Activated B cell treated with CpG ODN at 0.5 μM for 24 hours (primary cell): ENCODE measurements around the gene ABAT. TPM values are rescaled to one million over a fixed set of nuclear protein-coding genes. Genes with fewer than 3 reads are reported as not detected.
"Not testable (repeated sequence)": the region's sequence is repeated elsewhere in the genome, so short reads cannot be mapped to it uniquely, and the experiment has no call there.

ENCODE experiments used
- ATAC-seq: fragments of 200-7000 bp; cut with Tn5 transposase; one replicate; pipeline ENCODE4 v1.10.0; 2021; ENCODE audit warnings: low read depth, mild to moderate bottlenecking, moderate library complexity
- CTCF ChIA-PET: fragments of 350-600 bp; sonication (Branson Sonifier 250); formaldehyde crosslinking; loops from one replicate; lab custom pipeline; 2021; ENCODE audit warnings: antibody characterized with exemption; lab: Charles Lee
- POLR2A ChIA-PET: fragments of 350-600 bp; sonication (Branson Sonifier 250); formaldehyde crosslinking; loops from one replicate; lab custom pipeline; 2021; ENCODE audit warnings: antibody characterized with exemption; lab: Charles Lee
- DNase-seq: peaks from one replicate; pipeline ENCODE4 v3.0.0; 2022
- H3K27ac Mint-ChIP-seq: one replicate; pipeline ENCODE4 v1.8.0; 2020; ENCODE audit warnings: mixed read lengths
- H3K27me3 Mint-ChIP-seq: one replicate; pipeline ENCODE4 v1.8.0; 2021; ENCODE audit warnings: mixed read lengths
- H3K36me3 Mint-ChIP-seq: one replicate; pipeline ENCODE4 v1.8.0; 2021; ENCODE audit warnings: low read depth, mixed read lengths
- H3K4me1 Mint-ChIP-seq: one replicate; pipeline ENCODE4 v1.8.0; 2021; ENCODE audit warnings: mixed read lengths
- H3K4me3 Mint-ChIP-seq: one replicate; pipeline ENCODE4 v1.8.0; 2020; ENCODE audit warnings: mild to moderate bottlenecking, mixed read lengths
- H3K9me3 Mint-ChIP-seq: one replicate; pipeline ENCODE4 v1.8.0; 2020; ENCODE audit warnings: mixed read lengths
- intact Hi-C: fragments of 100-400 bp; cut with micrococcal nuclease; formaldehyde crosslinking; loops from one replicate; pipeline ENCODE4 v1.15.1; 2024
- total RNA-seq: library from RNA; stranded (reverse); gene quantifications from 2 replicates; pipeline ENCODE4 v1.2.3, GENCODE V29; 2022
- TF ChIP-seq, protein P1 (sequence below): fragments of 200-600 bp; IDR thresholded peaks from one replicate; pipeline ENCODE4 v1.8.0; 2022; ENCODE audit warnings: antibody characterized with exemption, mild to moderate bottlenecking

Gene ABAT
- total RNA-seq, 1 donor from 2014 or later, result 13.2 TPM

DNA sequence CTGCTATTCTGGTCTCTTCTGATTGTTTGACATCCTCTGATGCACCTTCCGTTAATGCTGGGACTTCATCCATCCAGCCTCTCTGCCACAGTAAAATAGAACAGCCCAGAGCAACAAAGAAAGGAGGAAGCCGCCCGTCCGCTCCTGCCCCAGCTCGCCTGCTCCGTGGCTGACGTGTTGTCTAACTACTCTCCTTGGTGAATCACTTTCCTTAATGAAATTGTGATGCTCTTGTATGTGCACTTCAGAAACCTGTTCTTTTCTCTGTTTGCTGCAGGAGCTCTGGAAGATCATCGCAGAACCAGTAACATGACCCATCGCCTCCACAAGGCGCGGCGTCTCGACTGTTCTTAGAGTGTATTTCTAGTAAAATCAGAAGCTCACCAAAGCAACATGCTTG is 28.6 kb upstream of the ABAT start:
- peaks cover 75% of the 10 kb centered on the region for H3K36me3 Mint-ChIP-seq
- ATAC-seq, result no peak
- ChIA-PET CTCF (interaction anchor here (1.2 kb wide), 1 partner anchor 234 kb away, joined by 3 read pairs; no protein-coding TSS in a partner anchor), POLR2A (interaction anchor here (0.6 kb wide), 2 partner anchors 10 to 83 kb away, joined by 3 to 10 read pairs; no protein-coding TSS in a partner anchor)
- no peak overlapping the region for H3K27ac Mint-ChIP-seq
- no peaks in the 10 kb centered on the region for H3K27me3 Mint-ChIP-seq
- intact Hi-C loops, result no loop called here
- H3K4me1 Mint-ChIP-seq, result peaks cover 10% of the 10 kb centered on the region
- no peak overlapping the region for H3K4me3 Mint-ChIP-seq
- no peak for DNase-seq
- H3K9me3 Mint-ChIP-seq, result no peaks in the 10 kb centered on the region
- TF ChIP-seq, protein P1, sequence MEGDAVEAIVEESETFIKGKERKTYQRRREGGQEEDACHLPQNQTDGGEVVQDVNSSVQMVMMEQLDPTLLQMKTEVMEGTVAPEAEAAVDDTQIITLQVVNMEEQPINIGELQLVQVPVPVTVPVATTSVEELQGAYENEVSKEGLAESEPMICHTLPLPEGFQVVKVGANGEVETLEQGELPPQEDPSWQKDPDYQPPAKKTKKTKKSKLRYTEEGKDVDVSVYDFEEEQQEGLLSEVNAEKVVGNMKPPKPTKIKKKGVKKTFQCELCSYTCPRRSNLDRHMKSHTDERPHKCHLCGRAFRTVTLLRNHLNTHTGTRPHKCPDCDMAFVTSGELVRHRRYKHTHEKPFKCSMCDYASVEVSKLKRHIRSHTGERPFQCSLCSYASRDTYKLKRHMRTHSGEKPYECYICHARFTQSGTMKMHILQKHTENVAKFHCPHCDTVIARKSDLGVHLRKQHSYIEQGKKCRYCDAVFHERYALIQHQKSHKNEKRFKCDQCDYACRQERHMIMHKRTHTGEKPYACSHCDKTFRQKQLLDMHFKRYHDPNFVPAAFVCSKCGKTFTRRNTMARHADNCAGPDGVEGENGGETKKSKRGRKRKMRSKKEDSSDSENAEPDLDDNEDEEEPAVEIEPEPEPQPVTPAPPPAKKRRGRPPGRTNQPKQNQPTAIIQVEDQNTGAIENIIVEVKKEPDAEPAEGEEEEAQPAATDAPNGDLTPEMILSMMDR, result no peak

DNA sequence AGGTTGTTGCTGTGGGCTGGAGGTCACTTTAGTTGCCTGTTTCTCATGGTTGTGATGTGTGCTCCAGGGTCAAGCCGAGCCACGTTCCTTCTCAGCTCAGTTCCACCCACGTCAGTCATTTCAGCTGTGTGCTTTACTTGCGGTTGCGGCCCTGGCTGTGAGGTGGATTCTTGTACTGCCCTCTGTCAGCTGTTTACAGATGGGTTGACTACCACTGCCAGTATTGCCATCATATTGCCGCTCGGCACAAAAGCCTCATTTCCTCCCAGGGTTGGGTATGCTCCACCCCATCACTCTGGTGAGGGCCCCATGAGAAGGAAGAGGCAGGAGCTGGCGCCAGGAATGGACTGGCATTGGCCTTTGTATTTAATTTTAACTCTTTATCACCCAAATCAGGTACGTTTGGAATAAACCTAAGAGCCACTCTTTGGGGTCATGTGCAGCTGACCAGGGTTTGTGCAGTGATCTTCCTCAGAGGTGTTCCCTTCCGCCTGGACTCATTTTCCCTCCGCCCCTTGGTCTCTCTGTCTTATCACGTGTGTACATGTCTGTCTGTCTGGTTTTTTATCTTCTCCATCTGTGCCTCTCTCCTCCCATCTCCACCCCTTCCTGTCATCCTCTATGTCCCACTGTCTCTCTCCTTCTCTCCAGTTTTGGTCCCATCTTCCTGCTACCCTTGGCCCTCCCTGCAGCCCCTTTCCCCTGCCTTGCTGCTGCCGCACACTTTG is 27.9 kb upstream of the ABAT start:
- ChIA-PET POLR2A (interaction anchor here (0.6 kb wide), 1 partner anchor 82 kb away, joined by 3 read pairs; no protein-coding TSS in a partner anchor), CTCF (interaction anchor here (1.2 kb wide), 1 partner anchor 234 kb away, joined by 3 read pairs; no protein-coding TSS in a partner anchor)
- TF ChIP-seq, protein P1, result no peak
- Mint-ChIP-seq H3K36me3 (peaks cover 68% of the 10 kb centered on the region), H3K27me3 (no peaks in the 10 kb centered on the region), H3K4me3 (no peak overlapping the region), H3K4me1 (peaks cover 10% of the 10 kb centered on the region), H3K9me3 (no peaks in the 10 kb centered on the region), H3K27ac (no peak overlapping the region)
- ATAC-seq (no peak), DNase-seq (no peak)
- intact Hi-C loops, result no loop called here

DNA sequence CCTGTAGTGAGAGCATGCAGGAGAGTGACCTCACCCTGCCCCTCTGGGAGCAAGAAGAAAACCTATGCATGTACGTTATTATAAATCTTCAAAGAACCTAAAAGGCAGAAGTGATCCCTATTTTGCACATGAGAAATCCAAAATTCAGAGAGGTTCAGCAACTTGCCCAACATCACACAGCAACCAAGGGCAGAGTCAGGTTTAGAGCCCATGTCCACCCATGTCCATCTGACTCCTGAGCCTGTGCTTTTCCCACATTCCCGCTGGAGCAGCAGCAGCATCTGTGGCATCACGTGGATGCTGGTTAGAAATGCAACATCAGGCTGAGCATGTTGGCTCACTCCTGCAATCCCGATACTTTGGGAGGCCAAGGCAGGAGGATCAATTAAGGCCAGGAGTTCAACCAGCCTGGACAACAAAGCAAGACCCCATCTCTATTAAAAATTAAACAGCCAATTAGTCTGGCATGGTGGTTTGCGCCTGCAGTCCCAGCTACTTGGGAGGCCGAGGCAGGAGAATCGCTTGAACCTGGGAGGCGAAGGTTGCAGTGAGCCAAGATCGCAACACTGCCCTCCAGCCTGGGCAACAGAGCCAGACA is 26.6 kb upstream of the ABAT start:
- peaks cover 57% of the 10 kb centered on the region for H3K36me3 Mint-ChIP-seq
- intact Hi-C loops, result no loop called here
- no peaks in the 10 kb centered on the region for H3K27me3 Mint-ChIP-seq
- H3K4me3 Mint-ChIP-seq, result no peak overlapping the region
- DNase-seq, result no peak
- H3K9me3 Mint-ChIP-seq, result no peaks in the 10 kb centered on the region
- peaks cover 10% of the 10 kb centered on the region for H3K4me1 Mint-ChIP-seq
- TF ChIP-seq, protein P1, result no peak
- H3K27ac Mint-ChIP-seq, result no peak overlapping the region
- ChIA-PET CTCF (no interaction called here), POLR2A (no interaction called here)
- no peak for ATAC-seq

DNA sequence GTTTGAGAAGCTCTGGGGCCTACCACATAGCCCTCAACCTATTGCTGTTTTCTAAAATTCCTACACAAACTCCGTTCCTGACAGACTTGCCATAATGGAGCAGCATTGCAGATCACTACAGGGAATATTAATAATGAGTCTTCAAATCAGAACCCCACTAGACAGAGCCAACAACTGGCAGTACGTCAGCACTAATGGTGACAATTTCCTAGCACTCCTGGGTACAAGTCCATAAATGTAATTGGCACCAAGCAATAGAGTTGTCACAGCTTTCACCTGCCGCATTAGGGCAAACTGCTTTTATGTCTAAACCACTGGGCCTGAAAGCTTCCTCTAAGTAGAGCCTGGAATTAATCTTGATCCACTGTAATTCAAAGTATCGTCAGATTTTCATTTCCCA is 25.5 kb upstream of the ABAT start:
- ChIA-PET POLR2A (no interaction called here), CTCF (no interaction called here)
- TF ChIP-seq, protein P1, result no peak
- Mint-ChIP-seq H3K36me3 (peaks cover 46% of the 10 kb centered on the region), H3K9me3 (no peaks in the 10 kb centered on the region), H3K4me3 (no peak overlapping the region), H3K27me3 (no peaks in the 10 kb centered on the region), H3K4me1 (peaks cover 10% of the 10 kb centered on the region), H3K27ac (no peak overlapping the region)
- ATAC-seq, result no peak
- no peak for DNase-seq
- intact Hi-C loops, result no loop called here

DNA sequence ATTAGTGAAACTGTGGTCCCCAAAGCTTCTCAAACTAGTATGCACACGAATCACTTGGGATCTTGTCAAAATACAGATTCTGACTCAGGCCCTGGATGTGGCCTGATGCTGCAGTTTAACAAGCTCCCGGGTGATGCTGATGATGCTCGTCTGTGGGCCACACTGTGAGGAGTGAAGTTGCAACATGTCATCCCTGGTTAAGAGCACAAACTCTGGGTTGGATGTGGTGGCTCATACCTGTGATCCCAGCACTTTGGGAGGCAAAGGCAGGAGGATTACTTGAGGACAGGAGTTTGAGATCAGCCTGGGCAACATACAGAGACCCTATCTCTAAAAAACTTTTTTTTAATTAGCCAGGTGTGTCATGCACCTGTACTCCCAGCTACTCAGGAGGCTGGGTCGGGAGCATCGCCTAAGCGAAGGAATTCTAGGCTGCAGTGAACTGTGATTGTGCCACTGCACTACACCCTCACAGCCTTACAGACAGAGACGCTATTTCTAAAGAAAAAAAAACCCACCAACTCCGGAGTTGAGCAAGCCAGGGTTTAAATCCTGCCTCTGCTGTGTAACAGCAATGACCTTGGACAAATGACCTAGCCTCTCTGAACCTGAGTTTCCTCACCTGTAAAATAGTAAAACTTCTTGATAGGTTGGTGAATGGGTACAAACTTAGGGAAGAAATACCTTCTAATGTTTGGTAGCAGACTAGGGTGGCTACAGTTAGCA is 24.4 kb upstream of the ABAT start:
- no peak overlapping the region for H3K4me3 Mint-ChIP-seq
- TF ChIP-seq, protein P1, result no peak
- H3K27me3 Mint-ChIP-seq, result no peaks in the 10 kb centered on the region
- no peak overlapping the region for H3K27ac Mint-ChIP-seq
- intact Hi-C loops, result no loop called here
- H3K9me3 Mint-ChIP-seq, result no peaks in the 10 kb centered on the region
- POLR2A ChIA-PET, result no interaction called here
- peaks cover 35% of the 10 kb centered on the region for H3K36me3 Mint-ChIP-seq
- DNase-seq (no peak), ATAC-seq (no peak)
- peaks cover 3% of the 10 kb centered on the region for H3K4me1 Mint-ChIP-seq
- CTCF ChIA-PET, result no interaction called here

DNA sequence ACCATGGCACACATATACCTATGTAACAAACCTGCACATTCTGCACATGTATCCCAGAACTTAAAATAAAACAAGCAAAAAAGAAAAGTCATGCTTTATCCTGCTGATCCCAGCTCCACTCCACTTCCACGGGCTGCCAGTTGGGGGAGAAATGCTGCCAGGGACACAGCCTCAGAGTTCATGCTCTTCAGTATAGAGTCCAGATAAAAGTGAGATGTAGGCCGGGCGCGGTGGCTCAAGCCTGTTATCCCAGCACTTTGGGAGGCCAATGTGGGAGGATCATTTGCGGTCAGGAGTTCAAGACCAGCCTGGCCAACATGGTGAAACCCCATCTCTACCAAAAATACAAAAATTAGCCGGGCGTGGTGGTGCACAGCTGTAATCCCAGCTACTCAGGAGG is 22.5 kb upstream of the ABAT start:
- H3K4me3 Mint-ChIP-seq, H3K4me1 Mint-ChIP-seq, H3K27ac Mint-ChIP-seq, CTCF ChIA-PET, intact Hi-C loops, H3K27me3 Mint-ChIP-seq, H3K9me3 Mint-ChIP-seq, ATAC-seq, POLR2A ChIA-PET, DNase-seq: not testable (repeated sequence)
- H3K36me3 Mint-ChIP-seq, result peaks cover 17% of the 10 kb centered on the region
